HG03039 (cell line): ENCODE measurements around the gene TPSAB1.
"Not testable (repeated sequence)": the region's sequence is repeated elsewhere in the genome, so short reads cannot be mapped to it uniquely, and the experiment has no call there.

Experiments used
- ATAC-seq: cut with Tn5 transposase; IDR thresholded peaks from one replicate; pipeline ENCODE4 v1.9.1; 2021; ENCODE audit warnings: mild to moderate bottlenecking, moderate library complexity; ENCODE audit not compliant: unreplicated experiment

Gene TPSAB1

DNA sequence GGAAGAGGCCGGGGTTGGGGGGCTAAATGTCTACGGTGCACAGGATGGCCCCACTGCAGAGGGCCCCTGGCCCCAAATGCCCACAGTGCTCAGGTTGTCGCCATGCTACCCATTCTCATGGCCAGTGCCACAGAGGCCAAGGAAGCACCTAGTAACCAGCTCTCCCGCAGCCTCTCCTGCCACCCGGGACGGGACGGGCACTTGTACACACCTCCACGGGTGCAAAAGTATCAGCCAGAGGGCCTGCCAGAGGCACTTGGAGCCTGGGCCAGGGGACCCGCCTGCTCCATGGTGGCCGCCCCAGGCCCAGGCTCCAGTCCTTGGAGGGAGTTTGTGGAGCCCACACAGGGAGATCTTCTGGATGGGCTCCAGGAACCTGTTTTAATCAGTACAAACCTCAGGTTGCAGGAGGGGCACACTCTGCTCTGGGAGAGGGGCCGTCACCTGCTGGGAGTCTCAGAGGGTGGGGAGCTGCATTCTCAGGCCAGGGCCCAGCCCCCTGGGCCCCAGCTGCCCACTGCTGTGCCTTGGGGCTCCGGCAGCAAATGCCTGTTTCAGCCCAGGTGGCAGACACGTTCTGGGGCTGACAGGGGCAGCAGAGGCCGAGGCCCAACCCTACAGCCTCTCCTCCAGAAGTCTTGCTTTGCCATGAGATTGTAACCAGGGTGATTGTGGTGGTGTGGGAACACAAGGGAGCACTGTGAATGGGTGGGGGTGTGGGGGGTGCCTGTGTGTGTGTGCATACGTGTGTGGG, 23.3 kb downstream of the TPSAB1 start:
- ATAC-seq: no peak

- ATAC-seq: no peak
Observed at GRCh38 chr16:1264345-1265089, 24.0 kb downstream of the TPSAB1 start.

DNA sequence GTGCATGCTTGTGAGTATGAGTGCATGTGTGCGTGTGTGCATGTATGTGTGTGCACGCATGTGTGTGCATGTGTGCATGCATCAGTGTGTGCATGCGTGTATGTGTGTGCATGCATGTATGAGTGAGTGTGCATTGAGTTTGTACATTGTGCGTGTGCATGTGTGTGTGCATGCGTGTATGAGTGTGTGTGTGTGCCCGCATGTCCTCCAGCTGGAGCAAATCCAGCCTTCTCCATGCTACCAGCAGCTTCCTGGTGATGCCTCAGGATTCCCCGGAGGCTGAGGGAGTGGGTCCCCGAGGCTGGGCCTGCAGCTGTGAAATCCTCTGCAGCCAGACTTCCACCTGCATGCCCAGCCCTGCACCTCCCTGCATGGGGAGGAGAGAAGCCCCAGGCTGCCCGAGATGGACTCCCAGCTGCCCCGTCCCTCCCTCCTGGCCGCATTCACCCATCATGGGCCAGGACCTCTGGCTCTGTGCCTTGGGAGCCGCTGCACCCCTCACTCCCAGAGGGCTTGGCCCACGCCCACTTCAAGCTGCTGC, 24.7 kb downstream of the TPSAB1 start:
- ATAC-seq: no peak

GRCh38 chr16:1265826-1266225, 25.3 kb downstream of the TPSAB1 start:
- ATAC-seq: no peak

DNA sequence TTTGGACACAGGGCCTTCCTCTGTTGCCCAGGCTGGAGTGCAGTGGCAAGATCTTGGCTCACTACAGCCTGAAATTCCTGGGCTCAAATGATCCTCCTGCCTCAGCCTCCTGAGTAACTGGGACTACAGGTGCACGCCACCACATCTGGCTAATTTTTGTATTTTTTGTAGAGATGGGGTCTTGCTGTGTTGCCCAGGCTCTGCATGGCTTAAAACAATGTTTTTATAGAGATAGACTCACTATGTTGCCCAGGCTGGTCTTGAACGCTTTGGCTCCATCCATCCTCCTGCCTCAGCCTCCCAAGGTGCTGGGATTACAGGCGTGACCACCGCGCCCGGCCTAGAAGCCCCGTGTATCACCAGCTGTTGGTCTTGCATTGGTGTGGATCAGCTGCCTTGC, 28.9 kb downstream of the TPSAB1 start:
- ATAC-seq: not testable (repeated sequence)

- no peak for ATAC-seq
Observed at GRCh38 chr16:1271380-1271723, 30.8 kb downstream of the TPSAB1 start.

GRCh38 chr16:1271724-1272413, 31.4 kb downstream of the TPSAB1 start:
- not testable (repeated sequence) for ATAC-seq

- no peak for ATAC-seq
Observed at GRCh38 chr16:1272453-1273198, 32.1 kb downstream of the TPSAB1 start.

DNA sequence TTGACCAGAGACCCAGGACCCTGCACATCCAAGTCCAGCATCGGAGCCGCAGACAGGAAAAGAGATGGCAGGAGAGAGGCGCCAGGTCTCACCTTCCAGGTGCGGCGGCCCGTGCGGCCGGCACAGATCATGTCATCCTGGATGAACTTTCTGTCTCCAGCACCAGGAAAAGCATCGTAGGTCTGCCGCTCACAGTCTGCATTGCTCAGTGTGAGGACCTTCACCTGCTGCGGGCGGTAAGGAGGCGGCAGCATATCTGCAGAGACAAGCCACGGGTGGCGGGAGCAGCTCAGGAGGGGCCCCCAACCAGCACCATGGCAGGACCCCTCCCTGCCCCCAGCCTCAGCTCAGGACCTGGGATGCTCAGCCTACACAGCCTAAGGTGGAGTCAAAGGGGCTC, 33.3 kb downstream of the TPSAB1 start:
- ATAC-seq: no peak

- ATAC-seq: no peak
Observed at GRCh38 chr16:1274767-1275166, 34.3 kb downstream of the TPSAB1 start.

GRCh38 chr16:1275791-1276579, 35.5 kb downstream of the TPSAB1 start:
- ATAC-seq: no peak

- no peak for ATAC-seq
Observed at GRCh38 chr16:1276580-1276878, 36.0 kb downstream of the TPSAB1 start.

DNA sequence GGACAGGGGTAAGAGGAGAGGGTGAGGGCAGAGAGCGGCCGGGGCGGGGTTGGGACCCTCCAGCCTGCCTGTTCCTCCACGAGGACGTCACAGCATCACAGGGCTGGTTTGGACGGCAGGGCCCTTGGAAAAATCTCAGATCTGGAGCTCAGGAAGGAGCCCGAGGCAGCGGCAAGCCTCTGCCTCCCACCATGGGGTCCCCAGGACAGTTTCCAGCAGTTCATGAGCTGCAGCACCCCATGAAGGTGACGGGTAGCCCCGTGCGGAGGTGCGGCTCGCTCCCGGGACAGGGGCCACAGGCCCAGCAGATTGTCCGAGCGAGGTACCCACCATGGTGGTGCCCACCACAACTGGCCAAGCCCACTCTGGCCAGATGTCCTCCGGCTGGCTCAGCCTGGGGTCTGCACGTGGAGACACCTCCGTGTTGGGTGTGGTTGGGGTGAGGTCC, 36.7 kb downstream of the TPSAB1 start:
- no peak for ATAC-seq

- no peak for ATAC-seq
Observed at GRCh38 chr16:1277617-1278282, 37.2 kb downstream of the TPSAB1 start.

DNA sequence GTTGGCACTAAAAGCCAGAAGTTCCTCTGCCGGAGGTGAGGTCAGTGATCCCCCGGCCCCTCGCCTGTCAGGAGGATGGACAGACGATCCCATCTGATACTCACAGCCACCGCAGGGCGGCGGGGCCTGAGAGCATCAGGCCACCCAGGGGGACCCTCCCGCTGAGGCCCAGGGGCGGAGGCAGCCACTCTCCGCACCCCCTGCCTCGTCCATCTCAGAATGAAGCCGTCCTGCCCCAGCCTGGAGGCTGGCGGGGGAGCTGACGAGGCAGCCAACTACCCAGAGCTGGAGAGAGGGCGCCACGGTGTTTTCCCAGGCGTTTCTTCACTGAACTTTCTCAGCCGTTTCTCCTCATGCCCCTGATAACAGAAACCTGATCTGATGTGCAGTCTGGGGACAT, 38.0 kb downstream of the TPSAB1 start:
- no peak for ATAC-seq

GRCh38 chr16:1279081-1279944, 38.8 kb downstream of the TPSAB1 start:
- no peak for ATAC-seq

- ATAC-seq: no peak
Observed at GRCh38 chr16:1279945-1280589, 39.6 kb downstream of the TPSAB1 start.

- no peak for ATAC-seq
Observed at GRCh38 chr16:1280783-1281182, 40.3 kb downstream of the TPSAB1 start.
